GM21515 (cell line): ENCODE data around the gene OR6K3.
"Not testable (repeated sequence)": the region's sequence is repeated elsewhere in the genome, so short reads cannot be mapped to it uniquely, and the experiment has no call there.

ENCODE experiments used
- ATAC-seq: cut with Tn5 transposase; IDR thresholded peaks from one replicate; pipeline ENCODE4 v1.9.1; 2021; ENCODE audit not compliant: unreplicated experiment

The OR6K3 gene

DNA sequence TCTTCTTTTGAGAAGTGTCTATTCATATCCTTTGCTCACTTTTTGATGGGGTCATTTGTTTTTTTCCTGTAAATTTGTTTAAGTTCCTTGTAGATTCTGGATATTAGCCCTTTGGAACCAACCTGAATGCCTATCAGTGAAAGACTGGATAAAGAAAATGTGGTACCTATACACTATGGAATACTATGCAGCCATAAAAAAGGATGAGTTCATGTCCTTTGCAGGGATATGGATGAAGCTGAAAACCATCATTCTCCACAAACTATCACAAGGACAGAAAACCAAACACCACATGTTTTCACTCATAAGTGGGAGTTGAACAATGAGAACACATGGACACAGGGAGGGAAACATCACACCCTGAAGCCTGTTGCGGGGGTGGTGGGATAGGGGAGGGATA, 32.2 kb downstream of the OR6K3 start:
- not testable (repeated sequence) for ATAC-seq

DNA sequence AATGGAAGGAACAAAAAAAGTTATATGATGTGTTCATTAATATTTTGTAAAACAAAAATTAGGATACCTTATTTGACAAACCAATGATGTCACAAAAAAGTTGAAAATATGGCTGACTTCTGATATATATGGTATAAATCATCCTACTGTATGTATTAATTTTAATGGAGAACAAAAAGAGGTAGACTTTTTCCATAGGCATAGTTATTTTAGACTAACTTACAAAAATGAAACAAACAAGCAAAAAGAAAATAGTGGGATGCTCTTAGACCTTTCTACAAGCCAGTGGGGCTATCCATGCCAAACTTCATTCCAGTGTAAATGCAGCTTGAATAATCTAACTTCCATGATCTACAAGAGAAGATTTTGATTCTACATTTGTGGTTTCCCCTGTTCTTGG, 33.5 kb downstream of the OR6K3 start:
- no peak for ATAC-seq

- no peak for ATAC-seq
Observed at GRCh38 chr1:158686111-158687009, 34.2 kb downstream of the OR6K3 start, which contains the start of gene SPTA1. TSS of gene SPTA1 (minus strand) at chr1:158686715. CDS start at chr1:158686517, 198 bp downstream.

GRCh38 chr1:158685085-158685484, 35.4 kb downstream of the OR6K3 start:
- ATAC-seq: no peak

GRCh38 chr1:158681606-158682005, 38.9 kb downstream of the OR6K3 start:
- no peak for ATAC-seq

DNA sequence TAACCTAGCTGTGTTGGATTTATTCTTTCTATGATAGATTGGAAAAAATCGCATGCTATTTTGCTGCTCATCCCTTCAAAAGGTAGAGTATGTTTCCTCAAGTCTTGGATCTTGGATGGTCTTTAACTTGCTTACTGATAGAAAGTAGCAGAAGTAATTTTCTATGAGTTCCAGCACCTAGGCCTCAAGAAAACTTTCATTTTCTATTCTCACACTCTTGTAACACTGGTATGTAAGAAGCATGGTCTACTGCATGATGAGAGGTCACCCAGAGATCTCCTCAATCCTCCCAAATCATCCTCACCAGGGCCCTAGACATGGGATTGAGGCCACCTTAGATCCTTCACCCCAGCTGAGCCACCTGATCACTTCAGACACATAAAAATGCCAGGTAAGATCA, 41.2 kb downstream of the OR6K3 start:
- no peak for ATAC-seq

GRCh38 chr1:158675563-158676323, 44.8 kb downstream of the OR6K3 start:
- ATAC-seq: no peak

DNA sequence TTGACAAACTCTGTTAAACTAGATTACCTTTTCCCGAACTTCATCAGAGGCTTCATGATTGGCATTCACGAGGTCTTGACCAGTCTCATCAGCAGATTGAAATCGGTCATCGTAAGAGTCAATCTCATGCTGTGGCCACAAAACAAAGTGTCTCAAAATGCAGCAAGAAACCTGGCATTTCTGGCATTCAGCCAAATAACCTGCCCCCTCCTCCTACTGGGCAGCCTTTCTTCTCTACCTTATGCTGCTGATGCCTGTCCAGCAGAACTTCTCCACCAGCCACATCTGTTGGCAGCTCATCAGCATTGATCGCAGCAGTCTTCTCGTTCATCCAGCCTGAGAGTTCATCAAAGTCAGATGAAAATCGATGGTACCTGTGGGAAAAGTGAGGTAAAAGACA, 46.2 kb downstream of the OR6K3 start:
- no peak for ATAC-seq
